GM21423 (cell line): ENCODE data around the gene CDX1.

Source experiments
- ATAC-seq: cut with Tn5 transposase; IDR thresholded peaks from one replicate; pipeline ENCODE4 v1.9.1; 2021; ENCODE audit warnings: mild to moderate bottlenecking, moderate library complexity; ENCODE audit not compliant: unreplicated experiment

The CDX1 gene

GRCh38 chr5:150131461-150131860 is 35.1 kb upstream of the CDX1 start:
- ATAC-seq: no peak

GRCh38 chr5:150131978-150132694 is 34.4 kb upstream of the CDX1 start:
- ATAC-seq: no peak

- no peak for ATAC-seq
Measured at GRCh38 chr5:150132740-150133139, 33.8 kb upstream of the CDX1 start.

- no peak for ATAC-seq
Measured at GRCh38 chr5:150133581-150134197, 32.9 kb upstream of the CDX1 start.

GRCh38 chr5:150134198-150134588 is 32.4 kb upstream of the CDX1 start:
- no peak for ATAC-seq

- ATAC-seq: no peak
Measured at GRCh38 chr5:150135557-150136304, 30.8 kb upstream of the CDX1 start.

- ATAC-seq: no peak
Measured at GRCh38 chr5:150136305-150137167, 30.0 kb upstream of the CDX1 start.

- ATAC-seq: no peak
Measured at GRCh38 chr5:150137168-150137957, 29.2 kb upstream of the CDX1 start.

- no peak for ATAC-seq
Measured at GRCh38 chr5:150137997-150138396, 28.6 kb upstream of the CDX1 start.

GRCh38 chr5:150138551-150139265 is 27.9 kb upstream of the CDX1 start:
- ATAC-seq: no peak

- no peak for ATAC-seq
Measured at GRCh38 chr5:150139334-150139733, 27.2 kb upstream of the CDX1 start.

GRCh38 chr5:150140830-150141229 is 25.7 kb upstream of the CDX1 start:
- ATAC-seq: no peak

- ATAC-seq: no peak
Measured at GRCh38 chr5:150141544-150142184, 24.9 kb upstream of the CDX1 start.

- no peak for ATAC-seq
Measured at GRCh38 chr5:150142185-150142958, 24.2 kb upstream of the CDX1 start.

- ATAC-seq: no peak
Measured at GRCh38 chr5:150142959-150143349, 23.6 kb upstream of the CDX1 start.

- no peak for ATAC-seq
Measured at GRCh38 chr5:150143350-150144245, 23.0 kb upstream of the CDX1 start.

GRCh38 chr5:150144246-150144801 is 22.3 kb upstream of the CDX1 start:
- no peak for ATAC-seq
